NCI-H1930 (cell line): ENCODE results near the gene PPP2R5C.
"Not testable (repeated sequence)": the region's sequence is repeated elsewhere in the genome, so short reads cannot be mapped to it uniquely, and the experiment has no call there.

Experiments used
- DNase-seq, 2 experiments: peaks; one replicate each; lab custom pipeline; 2025; lab: John Stamatoyannopoulos, UW

The PPP2R5C gene

DNA sequence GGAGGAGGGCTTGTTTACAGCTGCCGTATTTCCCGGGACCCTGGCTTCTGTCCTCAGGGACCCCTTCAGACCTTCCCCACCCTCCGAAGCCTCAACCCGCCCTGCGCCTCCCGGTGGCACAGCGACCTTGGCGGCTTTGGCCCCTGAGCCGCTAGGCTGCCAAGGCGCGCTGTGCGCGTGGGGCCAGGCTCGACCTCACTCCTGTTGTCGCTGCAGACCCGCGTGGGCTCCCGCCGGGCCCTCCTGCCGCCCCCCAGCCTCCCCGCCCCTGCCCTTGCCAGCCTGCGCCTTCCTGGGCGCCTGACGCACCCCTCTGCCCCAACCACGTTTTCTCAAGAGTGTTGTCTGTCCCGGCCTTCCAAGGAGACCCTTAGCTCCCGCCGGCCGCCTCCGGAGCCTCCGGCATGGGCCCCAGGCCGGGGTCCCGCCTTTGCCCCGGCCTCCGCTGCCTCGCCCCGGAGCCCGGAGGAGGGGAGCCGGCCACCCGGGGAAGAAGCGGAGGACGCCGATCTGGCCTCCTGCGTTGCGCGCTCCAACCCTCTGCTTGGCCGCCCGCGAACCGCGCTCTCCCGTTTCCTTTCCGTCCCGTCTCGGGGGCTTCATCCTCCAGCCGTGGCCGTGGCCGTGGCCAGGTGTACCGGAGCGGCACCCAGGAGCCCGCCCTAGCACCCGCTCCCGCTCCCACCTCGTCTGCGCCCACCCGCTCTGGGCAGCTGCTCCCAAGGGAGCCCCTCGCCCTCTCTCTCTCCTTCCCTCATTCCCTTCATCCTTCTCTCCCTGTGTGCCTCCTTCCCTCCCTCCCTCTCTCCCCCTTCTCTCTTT lies 19.9 kb downstream of the PPP2R5C start:
- no peak for DNase-seq

DNA sequence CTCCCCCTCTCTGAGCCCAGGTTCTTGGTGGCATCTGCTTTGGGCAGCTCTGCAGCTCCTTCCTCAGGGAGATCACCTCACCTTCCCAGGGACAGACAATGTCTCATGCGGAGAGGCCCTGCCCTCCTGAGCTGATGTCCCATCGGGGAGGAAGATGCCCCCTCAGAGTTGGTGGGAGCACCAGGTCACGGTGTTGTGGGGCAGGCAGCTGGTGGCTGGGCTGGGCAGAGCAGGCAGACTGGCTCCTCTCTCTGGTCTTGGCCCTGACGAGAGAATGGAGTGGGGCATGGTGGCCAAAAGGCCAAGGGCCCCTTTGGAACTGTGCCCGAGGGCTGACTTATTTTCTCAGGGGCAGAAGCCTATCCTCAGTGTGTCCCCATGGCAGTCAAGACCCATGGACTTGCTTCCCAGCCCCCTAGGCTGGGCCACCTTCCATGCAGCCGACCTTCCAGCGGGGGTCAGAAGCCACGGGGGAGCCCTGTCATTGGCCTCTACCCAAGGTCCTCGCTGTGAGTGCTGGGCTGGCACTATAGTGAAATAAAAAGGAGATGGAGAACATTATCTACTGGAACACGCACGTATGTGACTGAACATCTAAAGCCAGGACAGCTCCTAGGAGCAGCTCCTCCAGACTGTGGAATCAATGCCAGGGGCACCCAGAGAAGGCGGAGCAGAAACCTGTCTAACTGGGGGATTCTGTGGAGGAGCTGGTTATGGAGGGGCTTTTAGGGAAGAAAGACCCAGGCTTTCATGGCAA lies 21.9 kb downstream of the PPP2R5C start:
- no peak for DNase-seq

DNA sequence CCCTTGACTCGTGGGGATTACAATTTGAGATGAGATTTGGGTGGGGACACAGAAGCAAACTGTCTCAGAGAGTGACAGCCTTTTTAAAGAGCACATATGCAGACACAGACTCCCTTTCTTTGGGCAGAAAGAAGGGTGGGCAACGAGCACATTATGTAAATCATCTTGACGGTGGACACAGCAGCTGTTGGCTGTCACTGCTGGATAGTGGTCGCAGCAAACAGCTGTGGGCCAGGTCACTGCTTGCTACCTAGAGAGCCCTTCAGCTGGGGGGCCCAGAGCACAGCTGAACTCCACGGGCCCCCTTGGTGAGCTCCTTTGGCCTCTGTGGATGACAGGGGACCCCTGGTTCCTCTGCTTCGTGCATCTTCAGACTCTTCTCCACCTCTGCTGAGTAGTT lies 23.1 kb downstream of the PPP2R5C start:
- no peak for DNase-seq

DNA sequence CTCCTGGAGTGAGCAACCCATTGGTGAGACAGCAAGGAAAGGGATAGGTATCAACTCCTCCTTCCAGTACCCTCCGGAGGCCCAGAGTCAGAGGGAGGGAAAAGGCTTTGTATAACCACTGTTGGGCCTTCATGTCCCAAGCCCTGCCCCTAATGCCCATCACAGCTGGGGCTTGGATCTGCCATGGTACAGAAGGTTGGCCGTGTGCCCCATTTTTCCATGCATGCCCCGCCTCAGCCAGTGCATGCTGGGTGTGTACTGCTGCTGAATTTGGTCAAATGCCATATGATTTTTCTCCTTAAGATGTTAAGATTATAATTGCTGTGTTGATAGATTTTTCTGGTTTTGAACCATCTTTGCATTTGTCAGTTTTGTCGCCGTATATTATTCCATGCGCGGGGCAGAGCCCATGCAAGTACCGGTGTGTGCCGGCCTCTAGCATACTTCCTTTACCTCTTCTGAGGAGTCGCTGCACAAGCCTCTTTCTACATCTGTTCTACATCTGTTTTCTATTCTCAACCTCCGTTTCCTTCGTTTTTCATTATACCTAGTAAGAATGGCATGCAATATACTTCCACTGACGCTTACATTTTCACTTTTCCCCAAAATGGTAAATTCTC lies 26.6 kb downstream of the PPP2R5C start:
- DNase-seq: no peak

DNA sequence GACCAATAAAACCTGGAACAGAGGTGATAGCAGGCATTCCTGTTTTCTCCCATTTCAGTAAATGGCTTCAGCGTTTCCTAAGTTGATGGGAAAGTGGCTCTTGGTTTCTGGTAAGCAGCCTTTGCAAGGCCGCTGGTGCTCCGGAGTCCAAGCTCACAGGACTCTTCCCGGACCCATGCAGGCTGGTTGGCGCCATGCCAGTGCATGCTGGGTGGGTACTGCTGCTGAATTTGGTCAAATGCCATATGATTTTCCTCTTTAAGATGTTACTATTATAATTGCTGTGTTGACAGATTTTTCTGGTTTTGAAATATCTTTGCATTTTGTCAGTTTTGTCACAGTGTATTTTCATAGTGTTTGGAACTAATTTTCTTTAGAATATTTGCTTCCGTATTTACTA lies 27.7 kb downstream of the PPP2R5C start:
- no peak for DNase-seq

DNA sequence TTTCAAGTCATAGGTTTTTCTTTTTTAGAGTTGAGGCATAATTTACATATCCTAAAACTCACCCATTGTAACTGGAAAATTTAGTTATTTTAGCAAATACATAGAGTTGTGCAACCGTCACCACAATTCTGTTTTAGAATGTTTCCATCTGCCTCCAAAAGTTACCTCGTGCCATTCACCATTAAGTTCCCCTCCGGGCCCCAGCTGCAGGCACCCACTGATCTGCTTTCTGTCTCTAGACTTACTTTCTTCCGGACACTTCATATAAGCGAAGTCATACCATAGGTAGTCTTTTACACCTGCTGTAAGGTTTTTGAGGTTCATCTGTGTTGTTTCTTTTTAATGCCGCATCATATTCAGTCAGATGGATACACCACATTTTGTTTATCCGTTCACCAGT lies 28.7 kb downstream of the PPP2R5C start:
- DNase-seq: no peak

DNA sequence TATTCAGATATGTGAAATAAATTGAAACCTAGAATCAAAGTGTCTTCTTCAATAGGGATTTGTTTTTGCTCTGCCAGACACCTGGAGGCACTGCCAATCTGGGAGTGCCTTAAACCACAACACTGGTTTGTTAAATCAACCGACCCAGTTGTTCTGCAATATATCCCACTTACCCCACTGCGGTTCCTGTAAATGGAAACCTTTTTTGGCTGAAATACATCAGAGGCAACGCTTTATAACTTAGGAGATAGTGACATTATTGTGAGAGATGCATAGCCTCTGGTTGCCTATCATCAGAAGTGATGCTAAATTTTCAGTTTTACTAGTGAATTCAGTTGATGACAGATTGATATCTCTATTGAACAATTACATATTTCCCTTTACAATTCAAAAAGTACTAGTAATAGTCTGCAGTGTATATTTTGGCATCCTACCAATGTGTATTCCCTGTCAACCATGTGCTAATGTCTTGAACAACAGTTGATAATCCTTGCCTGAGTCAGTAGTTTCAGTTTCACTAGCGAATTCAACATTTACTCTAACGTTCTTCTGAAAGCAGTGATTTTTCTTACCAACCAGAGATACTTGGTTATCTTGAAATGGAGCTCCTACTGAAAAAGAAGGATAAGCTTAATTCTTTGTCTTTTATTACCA lies 30.5 kb downstream of the PPP2R5C start:
- peak in 1 of 2 experiments; percentile 30 for DNase-seq

DNA sequence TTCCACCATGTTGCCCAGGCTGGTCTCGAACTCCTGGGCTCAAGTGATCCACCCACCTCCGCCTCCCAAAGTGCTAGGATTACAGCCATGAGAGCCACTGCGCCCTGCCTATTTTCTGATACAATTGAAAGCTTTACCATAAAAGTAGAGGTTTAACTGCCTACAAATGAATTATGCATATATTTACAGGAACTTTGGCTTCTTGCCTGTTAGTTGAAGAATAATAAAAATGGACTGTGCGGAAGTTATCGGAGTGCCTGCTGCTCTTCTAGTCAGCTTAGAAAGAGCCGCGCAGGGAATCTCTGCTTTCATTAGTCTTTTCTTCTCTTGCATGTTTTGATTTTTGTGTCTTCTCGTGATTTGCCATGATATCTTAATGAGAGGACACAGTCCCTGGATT lies 34.5 kb downstream of the PPP2R5C start:
- no peak for DNase-seq

DNA sequence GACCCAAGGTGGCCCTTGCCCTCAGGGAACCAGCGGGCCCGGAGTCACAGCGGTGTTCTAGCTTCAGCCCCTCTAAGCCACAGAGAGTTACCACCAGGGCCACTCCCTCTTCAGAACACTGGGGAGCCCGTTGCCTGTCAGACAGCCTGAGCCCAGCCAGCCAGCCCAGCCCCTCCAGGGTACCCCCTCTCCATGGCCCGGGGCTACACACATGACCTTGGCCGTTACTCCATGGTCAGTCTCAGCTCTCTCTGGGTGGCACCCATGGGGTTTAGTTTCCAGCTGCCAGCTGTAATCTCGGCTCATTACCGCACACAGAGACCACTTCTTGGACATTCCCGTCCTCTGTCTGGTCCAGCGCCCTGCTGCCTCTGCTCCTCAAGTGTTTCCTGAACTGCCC lies 35.0 kb downstream of the PPP2R5C start:
- DNase-seq: no peak

DNA sequence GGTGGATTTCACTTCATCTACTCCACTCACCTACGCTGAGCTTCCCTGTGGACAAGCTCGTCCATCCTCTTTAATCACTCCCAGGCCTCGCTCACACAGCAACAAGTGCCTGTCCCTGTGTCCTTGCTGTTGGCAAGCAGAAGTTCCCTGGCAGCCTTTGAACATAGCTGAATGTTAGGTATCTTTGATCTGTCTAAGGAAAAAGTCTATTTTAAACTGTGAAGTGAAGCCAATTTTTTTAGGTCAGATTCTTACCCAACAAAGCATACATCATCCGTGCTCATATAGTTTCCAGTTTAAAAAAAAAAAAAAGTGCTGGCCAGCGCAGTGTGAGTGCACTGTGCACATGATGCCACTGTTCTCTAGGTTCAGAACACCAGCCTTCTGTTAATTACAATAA lies 36.3 kb downstream of the PPP2R5C start:
- DNase-seq: no peak

DNA sequence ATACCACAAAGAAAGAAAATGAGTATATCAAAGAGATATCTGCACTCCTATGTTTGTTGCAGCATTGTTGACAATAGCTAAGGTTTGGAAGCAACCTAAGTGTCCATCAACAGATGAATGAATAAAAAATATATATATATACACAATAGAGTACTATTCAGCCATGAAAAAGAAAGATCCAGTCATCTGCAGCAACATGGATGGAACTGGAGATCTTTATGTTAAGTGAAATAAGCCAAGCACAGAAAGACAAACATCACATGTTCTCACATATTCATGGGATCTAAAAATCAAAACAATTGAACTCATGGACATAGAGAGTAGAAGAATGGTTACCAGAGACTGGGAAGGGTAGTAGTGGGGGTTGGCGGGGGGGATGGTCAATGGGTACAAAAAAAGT lies 42.9 kb downstream of the PPP2R5C start:
- DNase-seq: not testable (repeated sequence)

DNA sequence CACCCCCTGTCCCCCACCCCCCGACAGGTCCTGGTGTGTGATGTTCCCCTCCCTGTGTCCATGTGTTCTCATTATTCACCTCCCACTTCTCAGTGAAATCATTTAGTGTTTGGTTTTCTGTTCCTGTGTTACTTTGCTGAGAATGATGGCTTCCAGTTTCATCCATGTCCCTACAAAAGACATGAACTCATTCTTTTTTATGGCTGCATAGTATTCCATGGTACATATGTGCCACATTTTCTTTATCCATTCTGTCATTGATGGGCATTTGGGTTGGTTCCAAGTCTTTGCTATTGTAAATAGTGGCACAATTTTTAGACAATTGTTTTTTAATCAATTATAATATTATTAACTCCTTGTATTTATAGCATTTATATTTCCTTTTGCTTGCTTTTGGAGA lies 44.7 kb downstream of the PPP2R5C start:
- not testable (repeated sequence) for DNase-seq

DNA sequence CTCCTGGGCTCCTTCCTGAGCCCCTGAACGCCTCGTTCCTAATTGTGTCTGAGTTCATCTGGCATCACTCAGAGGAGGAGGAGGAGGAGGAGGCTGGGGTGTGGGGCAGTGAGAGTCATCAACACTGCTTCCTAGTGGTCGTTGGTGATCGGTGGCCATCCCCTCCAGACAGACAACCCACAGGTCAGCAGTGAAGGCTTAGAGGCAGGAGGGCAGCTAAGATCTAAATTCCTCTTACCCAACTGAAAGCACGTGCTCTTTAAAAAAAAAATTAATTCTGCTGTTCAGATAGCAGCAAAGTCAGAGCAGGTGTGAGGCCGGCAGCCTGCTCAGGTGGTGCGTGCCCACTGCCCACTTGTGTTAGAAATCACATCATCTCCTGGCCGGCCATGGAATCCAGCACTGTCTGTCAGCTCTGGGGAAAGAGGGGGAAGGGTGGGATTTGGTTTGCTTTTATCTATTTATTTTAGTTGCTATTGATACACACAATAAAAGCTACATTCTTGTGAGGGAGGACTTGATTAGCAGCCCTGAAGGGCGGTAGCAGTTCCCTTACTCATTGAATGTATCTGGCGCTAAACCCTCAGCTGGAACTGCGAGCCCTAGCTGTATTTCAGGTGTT lies 46.6 kb downstream of the PPP2R5C start:
- no peak for DNase-seq

DNA sequence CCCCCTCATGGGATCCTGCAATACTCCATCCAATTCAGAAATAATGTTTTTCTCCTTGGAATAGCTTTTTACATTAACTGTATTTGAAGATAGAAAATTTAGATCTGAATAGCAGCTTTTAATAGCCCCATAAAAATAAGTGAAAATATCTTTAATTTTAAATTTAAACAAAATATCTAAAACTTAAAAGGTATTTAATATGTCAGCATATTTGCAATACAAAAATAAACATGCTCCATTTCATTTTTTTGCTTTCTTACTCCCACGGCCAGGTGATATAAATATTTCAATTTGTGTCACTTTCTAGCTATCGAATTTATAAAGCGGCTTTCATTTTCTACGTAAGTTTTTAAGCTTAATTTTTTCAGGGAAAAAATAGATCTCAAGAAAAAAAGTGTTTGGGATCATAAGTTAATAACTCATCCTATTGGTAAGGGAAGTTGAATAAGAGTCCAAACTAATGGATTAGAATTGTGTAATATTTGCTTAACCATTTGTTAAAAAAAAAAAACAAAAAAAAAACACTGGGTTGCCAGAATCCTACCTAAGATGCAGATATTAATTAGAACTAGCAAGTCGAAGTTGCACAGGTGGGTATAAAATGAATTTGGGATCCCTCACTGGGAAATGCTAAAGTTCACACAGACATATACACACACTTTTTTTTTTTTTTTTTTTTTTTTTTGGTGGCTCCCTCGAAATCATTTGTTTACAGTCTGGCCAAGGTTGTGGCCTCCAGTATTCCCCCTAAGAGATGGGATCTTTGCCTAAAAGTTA lies 47.6 kb downstream of the PPP2R5C start:
- DNase-seq: no peak

DNA sequence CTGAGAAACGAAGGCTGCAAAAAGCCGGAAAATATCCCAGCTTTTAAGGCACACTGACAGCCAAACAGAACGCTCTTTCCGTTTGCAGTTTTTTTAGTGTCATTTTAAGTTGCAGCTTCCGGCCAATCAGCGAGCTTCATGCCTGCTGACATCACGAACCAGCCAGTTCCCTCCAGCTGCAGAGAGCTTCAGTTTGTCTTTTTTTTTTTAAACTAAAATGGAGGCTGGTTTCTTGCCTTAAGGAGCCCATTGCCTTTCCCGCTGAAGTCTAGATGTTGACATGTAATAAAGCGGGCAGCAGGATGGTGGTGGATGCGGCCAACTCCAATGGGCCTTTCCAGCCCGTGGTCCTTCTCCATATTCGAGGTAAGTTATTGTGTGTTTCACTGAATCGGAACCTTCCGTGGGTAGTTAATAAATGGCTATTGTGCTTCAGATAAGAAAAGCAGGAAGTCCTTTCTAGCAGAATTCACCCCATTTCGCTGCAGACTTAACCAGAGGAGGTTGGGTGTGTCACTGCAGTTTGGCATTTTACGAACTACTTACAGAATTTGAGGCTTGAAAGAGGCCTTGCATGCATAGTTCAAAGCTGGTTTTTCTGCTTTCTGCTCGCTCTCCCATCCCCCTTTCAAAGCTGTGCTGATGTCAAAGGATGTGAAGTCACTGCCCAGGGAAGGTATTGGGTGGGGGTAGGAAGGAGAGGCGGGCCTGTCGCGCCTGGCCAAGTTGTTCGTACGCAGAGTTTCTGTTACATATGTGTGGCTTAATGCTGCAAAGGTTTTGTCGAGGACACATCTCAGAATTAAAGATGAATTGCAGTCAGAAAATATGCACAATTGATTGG lies 48.4 kb downstream of the PPP2R5C start:
- DNase-seq: peak; percentile 79 to 81

DNA sequence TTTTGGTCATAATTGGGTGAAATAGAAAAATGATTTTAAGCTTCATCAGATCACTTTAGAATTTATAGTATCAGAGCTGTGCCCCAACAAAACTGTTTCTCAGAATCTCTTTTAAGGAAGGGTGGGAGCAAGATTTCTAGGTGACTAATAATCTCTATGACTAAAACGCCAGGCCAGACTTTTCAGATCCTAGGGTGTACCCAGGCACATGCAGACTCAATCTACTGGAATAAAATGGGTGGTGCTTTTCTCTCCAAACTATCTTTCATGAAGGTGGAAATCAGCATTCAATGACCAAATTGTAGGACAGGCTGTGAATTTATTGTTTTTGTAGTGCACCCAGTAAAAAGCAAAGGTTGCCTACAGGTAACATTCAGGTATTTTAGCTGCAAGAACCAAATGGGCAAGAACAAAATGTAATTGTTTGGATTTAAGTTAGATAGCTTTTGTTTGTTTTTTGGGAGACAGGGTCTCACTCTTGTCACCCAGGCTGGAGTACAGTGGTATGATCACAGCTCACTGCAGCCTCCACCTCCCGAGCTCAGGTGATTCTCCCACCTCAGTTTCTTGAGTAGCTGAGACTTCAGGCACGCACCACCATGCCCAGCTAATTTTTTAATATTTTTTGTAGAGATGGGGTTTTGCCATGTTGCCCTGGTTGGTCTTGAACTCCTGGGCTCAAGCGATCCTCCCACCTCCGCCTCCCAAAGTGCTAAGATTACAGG lies 49.5 kb downstream of the PPP2R5C start:
- no peak for DNase-seq

DNA sequence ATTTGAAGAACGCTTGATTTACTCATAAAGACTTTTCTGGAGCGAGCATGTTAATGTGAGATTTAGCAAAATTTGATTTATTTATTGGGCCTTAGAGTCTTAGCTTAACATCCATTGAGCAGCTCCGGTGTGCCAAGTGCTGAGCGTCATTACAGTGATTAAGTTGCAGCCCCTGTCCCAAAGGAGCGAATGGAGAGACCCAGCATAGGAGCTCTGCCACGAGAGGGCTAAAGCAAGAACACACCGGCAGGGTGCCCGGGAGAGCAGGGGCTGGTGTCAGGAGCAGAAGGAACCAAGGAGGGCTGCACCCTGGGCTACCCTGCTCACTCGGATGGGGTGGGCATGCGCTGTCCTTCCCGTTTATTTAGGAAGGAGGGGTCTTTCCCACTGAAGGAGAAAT lies 50.6 kb downstream of the PPP2R5C start:
- no peak for DNase-seq

DNA sequence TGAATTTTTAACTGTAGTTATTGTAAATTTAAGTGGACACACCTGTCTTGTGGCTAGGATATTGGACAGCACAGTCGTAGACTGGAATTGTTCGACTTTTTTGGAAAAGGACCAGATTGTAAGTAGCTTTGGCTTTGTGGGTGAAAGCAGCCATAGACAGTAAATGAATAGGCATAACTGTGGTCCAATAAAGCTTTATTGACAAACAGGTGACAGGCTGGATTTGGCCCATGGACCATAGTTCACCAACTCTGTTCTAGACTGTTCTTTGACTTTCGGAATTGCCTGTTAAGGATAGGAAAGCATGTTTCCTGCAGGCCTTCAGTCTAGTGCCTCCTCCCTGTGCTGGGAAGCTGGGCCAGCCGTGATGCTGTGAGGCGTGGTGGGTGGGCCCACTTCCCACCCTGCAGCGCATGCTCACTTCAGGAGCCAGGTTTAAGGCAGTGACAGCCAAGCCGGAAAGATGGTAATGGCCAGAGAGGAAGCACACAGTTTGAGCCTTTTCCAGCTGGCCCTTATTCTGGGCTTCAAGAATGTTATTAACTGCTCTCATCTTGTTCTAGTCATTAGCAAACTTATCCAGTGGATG lies 51.8 kb downstream of the PPP2R5C start:
- DNase-seq: no peak

DNA sequence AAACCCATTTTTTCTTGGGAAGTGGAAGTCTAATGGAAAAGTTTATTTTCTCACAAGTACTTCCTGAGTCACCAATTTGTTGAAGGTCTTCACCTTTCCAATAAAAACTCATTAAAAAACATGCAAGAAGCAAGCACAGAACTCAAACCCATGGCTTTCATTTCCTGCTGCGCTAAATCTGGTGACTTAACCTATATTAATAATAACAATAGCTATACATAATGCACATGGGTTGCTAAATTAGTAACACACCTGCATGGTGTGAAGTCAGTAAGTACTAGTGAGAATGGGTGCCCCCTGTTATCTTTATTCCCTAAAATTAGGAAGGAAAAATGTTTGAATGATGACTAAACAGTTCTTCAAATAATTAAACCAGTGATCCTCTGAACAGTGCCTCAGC lies 52.3 kb downstream of the PPP2R5C start:
- no peak for DNase-seq
